Tibial artery (tissue), 4 donors: ENCODE measurements around the gene NTF3.

ENCODE experiments used
- DNase-seq, 2 donors: peaks; one replicate each; pipeline ENCODE4 v3.0.0-alpha.2; 2019
- H3K27ac ChIP-seq, 2 donors: fragments of 200-600 bp; sonication (generic) in 1 of 2; 1 replicate in 1 of 2; 2 replicates in 1 of 2; pipeline ENCODE4 v1.5.1; 2018 to 2019; ENCODE audit warnings: mild to moderate bottlenecking in 1 of 2
- H3K27me3 ChIP-seq, 2 donors: fragments of 200-600 bp; sonication (generic) in 1 of 2; one replicate each; pipeline versions ENCODE4 v1.5.1 to v1.6.0; 2016 to 2019
- H3K36me3 ChIP-seq, 3 donors: fragments of 200-600 bp; sonication (generic) in 2 of 3; one replicate each; pipeline ENCODE4 v1.5.1; 2016 to 2019; ENCODE audit warnings: mild to moderate bottlenecking in 2 of 3
- H3K4me1 ChIP-seq, 4 donors: fragments of 200-600 bp; sonication (generic) in 2 of 4; 1 replicate in 3 of 4; 2 replicates in 1 of 4; pipeline ENCODE4 v1.5.1; 2016 to 2019
- H3K4me3 ChIP-seq, 2 donors: fragments of 200-600 bp; sonication (generic) in 1 of 2; 1 replicate in 1 of 2; 2 replicates in 1 of 2; pipeline ENCODE4 v1.5.1; 2018 to 2019; ENCODE audit warnings: mild to moderate bottlenecking in 2 of 2
- H3K9me3 ChIP-seq, 3 donors: fragments of 200-600 bp; sonication (generic) in 1 of 3; one replicate each; pipeline ENCODE4 v1.5.1; 2016 to 2019
- intact Hi-C: fragments of 100-400 bp; cut with DNase I; formaldehyde crosslinking; loops from one replicate; pipeline ENCODE4 v1.15.0; 2023; ENCODE audit warnings: low total_unique reads
- TF ChIP-seq, protein P1 (sequence below), 2 experiments: fragments of 200-600 bp in 1 of 2; fragments of 450-650 bp in 1 of 2; IDR thresholded peaks; one replicate each; pipeline ENCODE4 v1.5.1; 2017 to 2019; ENCODE audit warnings: antibody characterized with exemption in 2 of 2, mild to moderate bottlenecking in 1 of 2, moderate library complexity in 1 of 2

NTF3 gene

DNA sequence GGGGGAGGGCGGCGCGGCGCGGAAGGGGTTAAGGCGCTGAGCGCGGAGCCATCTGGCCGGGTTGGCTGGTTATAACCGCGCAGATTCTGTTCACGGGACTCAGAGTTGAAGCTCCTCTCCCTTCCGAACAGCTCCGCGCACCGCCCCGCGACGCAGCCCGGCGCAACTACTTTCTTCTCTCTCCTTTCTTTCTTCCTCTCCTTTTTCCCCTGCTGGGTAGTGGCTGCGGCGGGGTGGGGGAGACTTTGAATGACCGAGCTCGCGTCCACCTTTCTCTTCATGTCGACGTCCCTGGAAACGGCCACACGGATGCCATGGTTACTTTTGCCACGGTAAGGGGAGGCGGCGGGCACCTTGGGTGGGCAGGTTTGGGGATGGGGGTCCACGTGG is at the start of gene NTF3:
Gene NTF3, plus strand, starts transcription at position 98 of the 390 bp plus-strand sequence. Its CDS starts 217 bp downstream, at position 315.
- Histone ChIP-seq H3K4me3 (peak within 1 kb of the TSS; percentile 76 to 82), H3K27ac (peak within 1 kb of the TSS; percentile 92 to 96), H3K27me3 (no peaks in the 10 kb centered on the region), H3K4me1 (peaks cover 0 to 54% (median 39%) of the 10 kb centered on the region in 4 donors), H3K9me3 (no peaks in the 10 kb centered on the region), H3K36me3 (no peaks in the 10 kb centered on the region)
- peak in 1 of 2 donors; percentile 80 for DNase-seq
- TF ChIP-seq, protein P1, sequence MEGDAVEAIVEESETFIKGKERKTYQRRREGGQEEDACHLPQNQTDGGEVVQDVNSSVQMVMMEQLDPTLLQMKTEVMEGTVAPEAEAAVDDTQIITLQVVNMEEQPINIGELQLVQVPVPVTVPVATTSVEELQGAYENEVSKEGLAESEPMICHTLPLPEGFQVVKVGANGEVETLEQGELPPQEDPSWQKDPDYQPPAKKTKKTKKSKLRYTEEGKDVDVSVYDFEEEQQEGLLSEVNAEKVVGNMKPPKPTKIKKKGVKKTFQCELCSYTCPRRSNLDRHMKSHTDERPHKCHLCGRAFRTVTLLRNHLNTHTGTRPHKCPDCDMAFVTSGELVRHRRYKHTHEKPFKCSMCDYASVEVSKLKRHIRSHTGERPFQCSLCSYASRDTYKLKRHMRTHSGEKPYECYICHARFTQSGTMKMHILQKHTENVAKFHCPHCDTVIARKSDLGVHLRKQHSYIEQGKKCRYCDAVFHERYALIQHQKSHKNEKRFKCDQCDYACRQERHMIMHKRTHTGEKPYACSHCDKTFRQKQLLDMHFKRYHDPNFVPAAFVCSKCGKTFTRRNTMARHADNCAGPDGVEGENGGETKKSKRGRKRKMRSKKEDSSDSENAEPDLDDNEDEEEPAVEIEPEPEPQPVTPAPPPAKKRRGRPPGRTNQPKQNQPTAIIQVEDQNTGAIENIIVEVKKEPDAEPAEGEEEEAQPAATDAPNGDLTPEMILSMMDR (IDR thresholded peaks at IDR 0.05) = no peak
- intact Hi-C loops = loop anchor here (5.0 kb wide), 1 partner anchor 60 kb away; no protein-coding TSS in a partner anchor

DNA sequence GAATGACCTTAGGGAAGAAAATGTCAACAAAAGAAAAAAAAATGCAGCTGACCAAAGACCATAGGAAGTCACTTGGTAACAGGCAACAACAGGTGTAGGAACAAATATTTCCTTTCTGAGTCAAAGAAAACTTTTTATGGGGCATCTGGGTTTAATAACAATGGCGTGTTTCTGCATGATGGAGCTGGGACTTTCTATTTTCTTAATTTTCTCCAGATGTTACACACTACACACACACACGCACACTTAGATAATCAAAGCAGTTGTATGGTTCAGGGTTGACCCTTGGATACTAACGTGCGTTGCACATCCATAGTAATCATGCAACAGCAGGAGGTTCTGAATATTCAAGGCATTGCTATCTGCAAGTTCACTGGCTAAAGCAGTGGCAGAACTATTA is 47.9 kb upstream of the NTF3 start:
- no peak for DNase-seq
- H3K36me3 ChIP-seq = no peaks in the 10 kb centered on the region
- no peak overlapping the region for H3K27ac ChIP-seq
- TF ChIP-seq, protein P1 (IDR thresholded peaks at IDR 0.05) = no peak
- H3K27me3 ChIP-seq = no peaks in the 10 kb centered on the region
- intact Hi-C loops = no loop called here
- no peak overlapping the region for H3K4me3 ChIP-seq
- no peaks in the 10 kb centered on the region for H3K4me1 ChIP-seq
- H3K9me3 ChIP-seq = no peaks in the 10 kb centered on the region

DNA sequence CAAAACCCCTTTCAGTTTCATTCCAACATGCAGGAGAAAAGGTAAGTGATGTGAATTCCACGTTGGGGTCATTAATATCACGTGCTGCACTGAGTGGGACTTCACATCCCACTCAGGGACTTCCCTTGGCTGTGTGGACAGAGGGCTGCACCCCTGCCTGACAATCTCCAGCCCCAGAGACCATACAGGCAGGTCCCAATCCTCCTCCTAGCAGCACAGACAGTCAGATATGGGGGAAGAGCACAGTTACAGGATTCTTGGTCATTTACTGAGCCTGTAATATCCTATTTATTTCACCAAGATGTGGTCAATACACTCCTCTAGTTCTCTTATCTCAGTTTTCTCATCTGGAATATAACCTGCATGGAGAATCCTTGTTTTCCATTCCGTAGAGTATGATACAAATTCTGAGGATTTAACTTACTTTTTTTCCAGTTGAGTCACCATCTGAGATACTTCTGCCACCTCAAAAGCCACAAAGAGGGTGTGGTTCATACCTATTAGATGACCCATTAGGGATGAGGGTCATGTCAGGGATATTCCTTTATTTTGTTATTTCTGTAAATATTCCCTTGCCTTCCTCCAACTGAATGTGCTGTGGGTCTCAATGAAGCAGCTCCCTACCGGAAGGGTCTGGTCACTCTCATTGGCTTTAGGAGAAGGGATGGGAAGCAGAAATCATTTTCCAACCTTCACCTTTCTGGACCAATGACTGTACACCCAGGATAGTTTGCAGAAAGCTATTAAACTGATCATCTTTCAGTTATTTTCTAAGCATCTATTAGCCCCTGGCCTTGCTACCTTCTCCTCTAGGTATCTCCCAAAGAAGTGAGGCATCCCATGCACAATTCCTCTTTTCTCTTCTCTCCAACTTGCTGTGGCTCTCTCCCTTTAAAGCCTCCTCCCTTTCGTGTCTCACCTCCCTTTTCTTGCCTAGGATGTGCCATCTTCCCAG is 43.0 kb upstream of the NTF3 start:
- Histone ChIP-seq H3K4me3 (no peak overlapping the region), H3K27me3 (no peaks in the 10 kb centered on the region), H3K9me3 (no peaks in the 10 kb centered on the region), H3K36me3 (no peaks in the 10 kb centered on the region), H3K27ac (no peak overlapping the region), H3K4me1 (no peaks in the 10 kb centered on the region)
- intact Hi-C loops = no loop called here
- DNase-seq = no peak
- TF ChIP-seq, protein P1 (IDR thresholded peaks at IDR 0.05) = no peak

DNA sequence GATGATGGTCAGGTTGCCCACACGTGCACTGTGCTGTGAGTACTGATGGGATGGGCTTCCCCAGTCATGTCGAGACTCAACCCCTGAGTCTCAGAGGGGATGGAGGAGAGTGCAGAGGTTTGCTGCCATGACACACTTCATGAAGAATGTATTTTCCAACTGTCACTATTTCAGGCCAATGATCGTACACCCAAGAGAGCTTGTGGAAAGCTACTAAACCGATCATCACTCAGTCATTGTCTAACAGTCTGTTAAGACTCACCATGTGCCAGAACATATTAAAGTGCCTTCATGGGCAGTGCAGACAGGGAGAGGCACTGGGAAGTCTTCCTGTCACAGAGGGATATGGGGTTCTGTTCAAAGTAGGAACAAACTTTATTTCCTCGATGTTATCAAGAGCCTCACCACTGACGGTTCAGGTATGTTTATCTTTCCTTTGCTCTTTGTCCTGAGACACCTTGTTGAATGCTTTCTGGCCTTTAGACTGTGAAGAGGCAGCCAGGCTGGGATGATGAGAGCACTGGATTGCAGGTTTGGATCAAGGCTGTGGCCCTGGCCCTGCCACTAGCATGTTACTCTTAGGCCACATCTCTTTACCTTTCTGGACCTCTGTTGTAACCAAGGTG is 41.6 kb upstream of the NTF3 start:
- TF ChIP-seq, protein P1 (IDR thresholded peaks at IDR 0.05) = no peak
- H3K27me3 ChIP-seq = no peaks in the 10 kb centered on the region
- intact Hi-C loops = no loop called here
- H3K4me1 ChIP-seq = no peaks in the 10 kb centered on the region
- no peak overlapping the region for H3K4me3 ChIP-seq
- DNase-seq = no peak
- no peaks in the 10 kb centered on the region for H3K36me3 ChIP-seq
- H3K27ac ChIP-seq = no peak overlapping the region
- H3K9me3 ChIP-seq = no peaks in the 10 kb centered on the region

DNA sequence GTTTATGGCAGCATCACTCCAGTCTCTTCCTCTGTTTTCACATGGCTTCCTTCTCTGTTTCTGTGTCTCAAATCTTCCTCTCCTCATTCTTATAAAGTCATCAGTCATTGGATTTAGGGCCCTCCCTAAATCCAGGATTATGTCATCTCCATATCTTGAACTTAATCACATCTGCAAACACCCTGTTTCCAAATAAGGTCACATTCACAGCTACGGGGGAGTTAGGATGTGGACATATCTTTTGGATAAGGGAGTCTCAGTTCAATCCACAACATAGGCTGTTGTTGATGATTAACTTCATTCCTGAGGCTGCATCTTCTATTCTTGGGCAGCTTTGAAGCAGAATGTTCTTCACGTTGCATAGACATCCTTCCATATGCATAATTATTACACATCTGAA is 40.3 kb upstream of the NTF3 start:
- Histone ChIP-seq H3K27me3 (no peaks in the 10 kb centered on the region), H3K9me3 (no peaks in the 10 kb centered on the region), H3K4me1 (peaks cover 0 to 5% (median 0%) of the 10 kb centered on the region in 4 donors), H3K36me3 (no peaks in the 10 kb centered on the region), H3K27ac (no peak overlapping the region), H3K4me3 (no peak overlapping the region)
- TF ChIP-seq, protein P1 (IDR thresholded peaks at IDR 0.05) = no peak
- intact Hi-C loops = no loop called here
- no peak for DNase-seq
